T-cell (primary cell): ENCODE data around the gene WDR45. TPM values are rescaled to one million over a fixed set of nuclear protein-coding genes. Genes with fewer than 3 reads are reported as not detected.

Source experiments
- ATAC-seq, 4 experiments: fragments of 200-7000 bp in 3 of 4; fragments of 150-1000 bp in 1 of 4; cut with Tn5 transposase; replicated peaks in 1 of 4; 1 replicate in 3 of 4; 2 replicates in 1 of 4; pipeline ENCODE4 v1.10.0; 2021; ENCODE audit warnings: moderate library complexity in 3 of 4, mild to moderate bottlenecking in 2 of 4, moderate number of reproducible peaks in 1 of 4
- CTCF ChIA-PET, 2 donors: fragments of 300-600 bp; sonication (Branson Sonifier 250); formaldehyde crosslinking; loops; one replicate each; lab custom pipeline; 2022; ENCODE audit warnings: antibody characterized with exemption in 2 of 2; lab: Charles Lee
- POLR2A ChIA-PET, 2 donors: fragments of 300-600 bp; sonication (Branson Sonifier 250); formaldehyde crosslinking; loops; one replicate each; lab custom pipeline; 2022; ENCODE audit warnings: antibody characterized with exemption in 2 of 2; lab: Charles Lee
- DNase-seq, 35 experiments: peaks; one replicate each; pipeline versions ENCODE4 v3.0.0 to v3.0.0-alpha.2; 2013 to 2023
- H3K27ac ChIP-seq: one replicate; pipeline ENCODE4 v1.5.1; 2013; ENCODE audit warnings: low read length
- H3K27me3 ChIP-seq, 2 experiments: replicated peaks in 1 of 2; 1 replicate in 1 of 2; 2 replicates in 1 of 2; pipeline versions ENCODE4 v1.6.1 to v1.7.0; 2013; ENCODE audit warnings: low read length in 1 of 2, mixed read lengths in 1 of 2; ENCODE audit not compliant: control insufficient read depth in 2 of 2, insufficient read depth in 2 of 2; ENCODE audit errors: extremely low read depth in 1 of 2
- H3K36me3 ChIP-seq, 2 donors: 1 replicate in 1 of 2; 2 replicates in 1 of 2; pipeline versions ENCODE4 v1.6.1 to v1.7.0; 2013; ENCODE audit warnings: low read length in 1 of 2; ENCODE audit not compliant: control insufficient read depth in 2 of 2, insufficient read depth in 1 of 2; ENCODE audit errors: extremely low read depth in 1 of 2
- H3K4me1 ChIP-seq, 2 experiments: 1 replicate in 1 of 2; 2 replicates in 1 of 2; pipeline versions ENCODE4 v1.6.1 to v1.7.0; 2013; ENCODE audit warnings: low read length in 2 of 2, mixed read lengths in 1 of 2; ENCODE audit not compliant: insufficient read depth in 2 of 2, control insufficient read depth in 1 of 2; ENCODE audit errors: extremely low read depth in 1 of 2
- H3K4me3 ChIP-seq, 2 donors: 1 replicate in 1 of 2; 2 replicates in 1 of 2; pipeline versions ENCODE4 v1.5.1 to v1.7.0; 2013; ENCODE audit warnings: mild to moderate bottlenecking in 2 of 2, low read length in 1 of 2, moderate library complexity in 1 of 2; ENCODE audit not compliant: control insufficient read depth in 1 of 2; ENCODE audit errors: extremely low read depth in 1 of 2
- H3K9me3 ChIP-seq: 2 replicates; pipeline ENCODE4 v1.7.0; 2013
- H3K27ac Mint-ChIP-seq, 2 donors: one replicate each; pipeline ENCODE4 v1.8.0; 2020 to 2021; ENCODE audit warnings: mild to moderate bottlenecking in 2 of 2, mixed read lengths in 2 of 2
- H3K27me3 Mint-ChIP-seq, 2 donors: one replicate each; pipeline ENCODE4 v1.8.0; 2021 to 2022; ENCODE audit warnings: mixed read lengths in 2 of 2
- H3K36me3 Mint-ChIP-seq: one replicate; pipeline ENCODE4 v1.8.0; 2021; ENCODE audit warnings: mixed read lengths
- H3K4me1 Mint-ChIP-seq, 3 donors: one replicate each; pipeline ENCODE4 v1.8.0; 2020 to 2022; ENCODE audit warnings: mixed read lengths in 3 of 3, mild to moderate bottlenecking in 1 of 3
- H3K4me3 Mint-ChIP-seq, 3 donors: one replicate each; pipeline ENCODE4 v1.8.0; 2020 to 2022; ENCODE audit warnings: mild to moderate bottlenecking in 3 of 3, mixed read lengths in 3 of 3, moderate library complexity in 3 of 3
- H3K9me3 Mint-ChIP-seq, 3 donors: one replicate each; pipeline ENCODE4 v1.8.0; 2020 to 2022; ENCODE audit warnings: mixed read lengths in 3 of 3
- WGBS: methylation state at CpG from one replicate; pipeline ENCODE4 v1.1.5; 2013; ENCODE audit warnings: missing lambda C conversion rate; ENCODE audit not compliant: insufficient coverage; 5-methylcytosine and 5-hydroxymethylcytosine counted together
- total RNA-seq, 35 experiments: library from RNA in 6 of 35; stranded (reverse) in 6 of 35; fragments of 120-200 nt in 1 of 35; gene quantifications; one replicate each; pipeline versions ENCODE4 v1.2.1 to v1.2.4 and lab custom pipeline; 2013 to 2026

WDR45 gene
- total RNA-seq, 5 donors from 2014 or later (not counting 1 experiment from before 2014, with no cell fraction given), result 66.2 to 134 (median 112) TPM

- H3K27me3 ChIP-seq, result no peaks in the 10 kb centered on the region
- peaks cover 0 to 5% of the 10 kb centered on the region in 2 donors for H3K27me3 Mint-ChIP-seq
- H3K27ac ChIP-seq, result no peak overlapping the region
- no peak overlapping the region for H3K4me3 Mint-ChIP-seq
- ATAC-seq, result no peak
- no peaks in the 10 kb centered on the region for H3K9me3 ChIP-seq
- no peak overlapping the region for H3K4me3 ChIP-seq
- peaks cover 0 to 11% of the 10 kb centered on the region in 2 donors for H3K36me3 ChIP-seq
- peaks cover 0 to 5% (median 0%) of the 10 kb centered on the region in 3 donors for H3K4me1 Mint-ChIP-seq
- DNase-seq, result no peak
- WGBS, result 93% methylated on average over 3 of the region's 4 CpGs
- peaks cover 6% of the 10 kb centered on the region for H3K36me3 Mint-ChIP-seq
- H3K27ac Mint-ChIP-seq, result no peak overlapping the region
- no peaks in the 10 kb centered on the region for H3K9me3 Mint-ChIP-seq
- CTCF ChIA-PET, result interaction anchor here in 1 of 2 donors (0.6 kb wide), 1 partner anchor 12 kb away, joined by 4 read pairs; no protein-coding TSS in a partner anchor
- peaks cover 0 to 7% of the 10 kb centered on the region in 2 experiments for H3K4me1 ChIP-seq
- POLR2A ChIA-PET, result no interaction called here
Measured at GRCh38 chrX:49106296-49106695, 26.6 kb upstream of the WDR45 start.

GRCh38 chrX:49103637-49104036 is 23.9 kb upstream of the WDR45 start:
- ChIA-PET CTCF (no interaction called here), POLR2A (no interaction called here)
- Histone ChIP-seq H3K9me3 (no peaks in the 10 kb centered on the region), H3K27ac (no peak overlapping the region), H3K27me3 (no peaks in the 10 kb centered on the region), H3K4me1 (peaks cover 0 to 17% of the 10 kb centered on the region in 2 experiments), H3K4me3 (no peak overlapping the region), H3K36me3 (peaks cover 0 to 4% of the 10 kb centered on the region in 2 donors)
- Mint-ChIP-seq H3K36me3 (no peaks in the 10 kb centered on the region), H3K27ac (no peak overlapping the region), H3K4me1 (peaks cover 0 to 8% (median 0%) of the 10 kb centered on the region in 3 donors), H3K27me3 (no peaks in the 10 kb centered on the region), H3K9me3 (no peaks in the 10 kb centered on the region), H3K4me3 (no peak overlapping the region)
- DNase-seq (no peak), ATAC-seq (no peak)
- WGBS, result no CpG with 5 or more reads among the region's 3 CpGs

DNA sequence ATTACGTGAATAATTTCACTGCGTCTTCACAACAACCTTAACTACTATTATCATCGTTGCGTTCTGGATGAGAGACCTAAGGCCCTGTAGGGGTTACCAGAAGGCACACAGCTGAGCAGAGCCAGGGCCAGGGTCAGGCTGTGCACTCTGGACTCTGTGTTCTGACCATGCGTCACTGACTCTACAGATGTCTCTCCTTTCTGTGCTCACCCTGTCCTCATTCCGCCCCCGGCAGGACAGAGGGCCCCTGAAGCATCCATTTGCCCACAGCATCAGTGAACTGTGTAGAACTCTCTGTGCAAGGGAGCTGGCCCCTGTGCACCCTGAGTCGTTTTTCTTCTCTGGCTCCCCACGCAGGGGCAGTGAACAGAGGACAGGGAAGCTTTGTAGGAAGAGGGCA is 22.5 kb upstream of the WDR45 start:
- Mint-ChIP-seq H3K9me3 (no peaks in the 10 kb centered on the region), H3K4me1 (peaks cover 0 to 8% (median 0%) of the 10 kb centered on the region in 3 donors)

GRCh38 chrX:49101629-49101984 is 21.9 kb upstream of the WDR45 start:
- Mint-ChIP-seq H3K4me1 (peaks cover 0 to 8% (median 0%) of the 10 kb centered on the region in 3 donors), H3K27me3 (no peaks in the 10 kb centered on the region), H3K4me3 (peak overlapping the region; percentile 77 to 87 (median 85)), H3K36me3 (no peaks in the 10 kb centered on the region), H3K27ac (peak overlapping the region; percentile 36 to 48), H3K9me3 (no peaks in the 10 kb centered on the region)
- peak overlapping the region in 1 of 2 donors; percentile 65 for H3K4me3 ChIP-seq
- peaks cover 0 to 3% of the 10 kb centered on the region in 2 donors for H3K36me3 ChIP-seq
- H3K4me1 ChIP-seq, result peaks cover 0 to 17% of the 10 kb centered on the region in 2 experiments
- no peaks in the 10 kb centered on the region for H3K27me3 ChIP-seq
- WGBS, result 6% methylated on average over 6 of the region's 9 CpGs
- H3K9me3 ChIP-seq, result no peaks in the 10 kb centered on the region
- ATAC-seq (no peak), DNase-seq (no peak)
- ChIA-PET POLR2A (no interaction called here), CTCF (no interaction called here)
- peak overlapping the region; percentile 73 for H3K27ac ChIP-seq

More for the DNA sequence above, 22.5 kb upstream of the WDR45 start:
- H3K9me3 ChIP-seq, result no peaks in the 10 kb centered on the region
- H3K4me3 ChIP-seq, result no peak overlapping the region
- peak overlapping the region in 1 of 2 donors; percentile 48 for H3K27ac Mint-ChIP-seq
- peak overlapping the region; percentile 77 to 87 (median 85) for H3K4me3 Mint-ChIP-seq
- 100% methylated on average over 1 of the region's 9 CpGs for WGBS
- no peaks in the 10 kb centered on the region for H3K27me3 ChIP-seq
- DNase-seq, result no peak
- CTCF ChIA-PET, result no interaction called here
- no peak overlapping the region for H3K27ac ChIP-seq
- no peaks in the 10 kb centered on the region for H3K27me3 Mint-ChIP-seq
- peaks cover 0 to 17% of the 10 kb centered on the region in 2 experiments for H3K4me1 ChIP-seq
- no peaks in the 10 kb centered on the region for H3K36me3 Mint-ChIP-seq
- POLR2A ChIA-PET, result no interaction called here
- peaks cover 0 to 4% of the 10 kb centered on the region in 2 donors for H3K36me3 ChIP-seq
- ATAC-seq, result no peak

GRCh38 chrX:49100704-49101628 is 21.3 kb upstream of the WDR45 start:
- H3K27ac ChIP-seq, result peak overlapping the region; percentile 73
- H3K4me3 Mint-ChIP-seq, result peak overlapping the region; percentile 77 to 87 (median 85)
- H3K36me3 ChIP-seq, result no peaks in the 10 kb centered on the region
- peak overlapping the region; percentile 88 to 93 for H3K27ac Mint-ChIP-seq
- H3K4me3 ChIP-seq, result peak overlapping the region; percentile 52 to 65
- POLR2A ChIA-PET, result interaction anchor here in 1 of 2 donors (0.7 kb wide), 1 partner anchor 22 kb away, joined by 7 read pairs; no protein-coding TSS in a partner anchor
- H3K36me3 Mint-ChIP-seq, result no peaks in the 10 kb centered on the region
- no peaks in the 10 kb centered on the region for H3K9me3 Mint-ChIP-seq
- peaks cover 0 to 17% of the 10 kb centered on the region in 2 experiments for H3K4me1 ChIP-seq
- 0% methylated on average over 36 of the region's 74 CpGs for WGBS
- peak; percentile 92 to 95 (median 94) for ATAC-seq
- no peaks in the 10 kb centered on the region for H3K9me3 ChIP-seq
- peak; percentile 72 to 93 (median 84) for DNase-seq
- CTCF ChIA-PET, result interaction anchor here in 1 of 2 donors (0.6 to 0.7 kb wide), 2 partner anchors 1018 to 1733 kb away, joined by 3 to 4 read pairs; no protein-coding TSS in a partner anchor
- H3K27me3 ChIP-seq, result no peaks in the 10 kb centered on the region
- peaks cover 0 to 8% (median 0%) of the 10 kb centered on the region in 3 donors for H3K4me1 Mint-ChIP-seq
- H3K27me3 Mint-ChIP-seq, result peaks cover 0 to 4% of the 10 kb centered on the region in 2 donors

GRCh38 chrX:49096419-49096818 is 16.7 kb upstream of the WDR45 start:
- Mint-ChIP-seq H3K4me3 (no peak overlapping the region), H3K36me3 (no peaks in the 10 kb centered on the region), H3K27me3 (peaks cover 0 to 4% of the 10 kb centered on the region in 2 donors), H3K4me1 (peaks cover 0 to 8% (median 0%) of the 10 kb centered on the region in 3 donors), H3K9me3 (no peaks in the 10 kb centered on the region), H3K27ac (no peak overlapping the region)
- ATAC-seq (no peak), DNase-seq (no peak)
- Histone ChIP-seq H3K9me3 (no peaks in the 10 kb centered on the region), H3K27ac (no peak overlapping the region), H3K4me3 (no peak overlapping the region), H3K27me3 (no peaks in the 10 kb centered on the region), H3K4me1 (peaks cover 0 to 11% of the 10 kb centered on the region in 2 experiments), H3K36me3 (no peaks in the 10 kb centered on the region)
- CTCF ChIA-PET, result interaction anchor here in 1 of 2 donors (0.6 to 0.7 kb wide), 2 partner anchors 8 to 94 kb away, joined by 4 to 7 read pairs; partner anchors contain the start of gene GRIPAP1
- WGBS, result 100% methylated on average over 3 of the region's 4 CpGs
- POLR2A ChIA-PET, result interaction anchor here in 1 of 2 donors (0.6 kb wide), 1 partner anchor 1955 kb away, joined by 8 read pairs; no protein-coding TSS in a partner anchor
